GM23248 (cell line): ENCODE measurements around the gene CHIT1.

ENCODE experiments used
- EZH2 ChIP-seq: fragments of 200-600 bp; sonication (generic); IDR thresholded peaks from 2 replicates; pipeline ENCODE4 v1.6.1; 2018; ENCODE audit warnings: antibody characterized with exemption, mild to moderate bottlenecking; ENCODE audit not compliant: insufficient read depth, poor library complexity, severe bottlenecking
- EZH2phosphoT487 ChIP-seq: fragments of 200-600 bp; sonication (generic); IDR thresholded peaks from 2 replicates; pipeline ENCODE4 v1.6.1; 2018; ENCODE audit warnings: antibody characterized with exemption, moderate library complexity, mild to moderate bottlenecking, low read depth; ENCODE audit not compliant: insufficient read depth

DNA sequence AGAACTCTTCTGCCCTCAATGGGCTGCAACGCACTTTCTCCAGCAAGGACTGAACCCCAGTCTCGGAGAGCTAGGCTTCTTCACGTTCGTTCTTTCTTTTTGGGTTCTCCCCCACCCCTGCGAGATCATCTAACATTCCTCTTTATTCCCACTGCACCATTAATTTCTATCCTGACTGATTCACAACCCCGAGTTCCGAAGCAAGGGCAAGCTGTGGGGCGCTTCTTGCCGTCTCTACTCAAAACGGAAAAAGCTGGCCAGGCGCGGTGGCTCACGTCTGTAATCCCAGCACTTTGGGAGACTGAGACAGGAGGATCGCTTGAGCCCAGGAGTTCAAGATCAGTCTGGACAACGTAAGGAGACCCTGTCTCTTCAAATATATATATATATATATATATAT is 38.4 kb upstream of the CHIT1 start:
- TF ChIP-seq EZH2, result no peak
- TF ChIP-seq EZH2phosphoT487, result no peak
